Esophagus muscularis mucosa (tissue), 3 donors: Measurements from ENCODE around the gene GP2.

Experiments
- CTCF ChIP-seq, 3 experiments: fragments of 200-600 bp in 2 of 3; fragments of 450-650 bp in 1 of 3; sonication (generic) in 2 of 3; IDR thresholded peaks; one replicate each; pipeline ENCODE4 v1.5.1; 2017 to 2019; ENCODE audit warnings: antibody characterized with exemption in 3 of 3, mild to moderate bottlenecking in 2 of 3, moderate library complexity in 1 of 3
- POLR2A ChIP-seq: fragments of 450-650 bp; IDR thresholded peaks from one replicate; pipeline ENCODE4 v1.6.1; 2017; ENCODE audit warnings: antibody characterized with exemption, moderate library complexity, mild to moderate bottlenecking, low read depth
- POLR2AphosphoS5 ChIP-seq, 2 donors: sonication (generic); formaldehyde crosslinking; IDR thresholded peaks; one replicate each; pipeline ENCODE4 v1.6.1; 2017; ENCODE audit warnings: antibody characterized with exemption in 2 of 2

GRCh38 chr16:20260215-20261009 lies 66.9 kb downstream of the GP2 start:
- TF ChIP-seq CTCF (IDR thresholded peaks at IDR 0.05) = no peak
- TF ChIP-seq POLR2AphosphoS5 (IDR thresholded peaks at IDR 0.05) = no peak
- TF ChIP-seq POLR2A = no peak
